Right lobe of liver (tissue), 4 donors: ENCODE measurements around the gene GKN2.

Experiments
- POLR2A ChIP-seq: fragments of 450-650 bp; IDR thresholded peaks from one replicate; pipeline ENCODE4 v1.6.1; 2017; ENCODE audit warnings: antibody characterized with exemption, mild to moderate bottlenecking
- TF ChIP-seq, protein P1 (sequence below), 4 donors: fragments of 200-600 bp in 3 of 4; fragments of 450-650 bp in 1 of 4; IDR thresholded peaks; one replicate each; pipeline versions ENCODE4 v1.5.1 to v1.8.0; 2016 to 2022; ENCODE audit warnings: antibody characterized with exemption in 4 of 4, mild to moderate bottlenecking in 2 of 4
- donor health status: DM: no; HTN: no; CAD: no.
- donor health status: DM: no; HTN: no; CAD: no.
- donor health status: DM: no; HTN: yes; CAD: no.

DNA sequence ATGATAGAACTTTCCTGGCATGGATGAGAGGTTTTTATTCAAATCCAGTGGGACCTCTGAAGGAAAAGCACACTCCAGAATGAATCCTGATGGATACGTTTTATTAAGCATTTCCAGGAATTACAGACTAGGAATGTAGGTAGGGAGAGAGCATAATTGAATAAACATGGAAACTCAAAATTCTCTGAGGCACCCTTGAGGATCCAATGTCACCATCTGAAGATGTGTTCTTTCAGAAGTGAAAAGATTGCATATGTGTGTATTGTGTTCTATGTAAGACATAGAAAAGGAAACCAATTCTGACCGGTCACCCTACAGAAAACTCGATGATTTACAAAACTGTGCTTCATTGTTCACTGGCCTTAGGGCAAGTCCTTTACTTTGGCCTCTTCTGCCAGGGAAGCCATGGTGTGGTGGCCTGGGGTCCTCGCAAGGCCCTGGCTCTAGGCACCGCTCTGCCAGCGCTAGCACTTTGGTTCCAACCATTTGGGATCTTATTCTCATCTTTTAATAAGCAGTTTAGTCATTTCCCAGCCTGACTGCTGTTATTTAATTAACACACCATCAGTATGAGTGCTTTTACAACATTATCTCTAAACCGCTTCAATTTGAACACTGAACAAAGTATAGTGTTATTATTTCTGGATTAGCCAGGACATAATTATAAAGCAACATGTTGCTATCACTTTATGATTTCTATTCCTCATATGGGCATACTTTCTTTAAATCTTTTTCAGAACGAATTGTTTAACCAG, 17.2 kb upstream of the GKN2 start:
- TF ChIP-seq, protein P1, sequence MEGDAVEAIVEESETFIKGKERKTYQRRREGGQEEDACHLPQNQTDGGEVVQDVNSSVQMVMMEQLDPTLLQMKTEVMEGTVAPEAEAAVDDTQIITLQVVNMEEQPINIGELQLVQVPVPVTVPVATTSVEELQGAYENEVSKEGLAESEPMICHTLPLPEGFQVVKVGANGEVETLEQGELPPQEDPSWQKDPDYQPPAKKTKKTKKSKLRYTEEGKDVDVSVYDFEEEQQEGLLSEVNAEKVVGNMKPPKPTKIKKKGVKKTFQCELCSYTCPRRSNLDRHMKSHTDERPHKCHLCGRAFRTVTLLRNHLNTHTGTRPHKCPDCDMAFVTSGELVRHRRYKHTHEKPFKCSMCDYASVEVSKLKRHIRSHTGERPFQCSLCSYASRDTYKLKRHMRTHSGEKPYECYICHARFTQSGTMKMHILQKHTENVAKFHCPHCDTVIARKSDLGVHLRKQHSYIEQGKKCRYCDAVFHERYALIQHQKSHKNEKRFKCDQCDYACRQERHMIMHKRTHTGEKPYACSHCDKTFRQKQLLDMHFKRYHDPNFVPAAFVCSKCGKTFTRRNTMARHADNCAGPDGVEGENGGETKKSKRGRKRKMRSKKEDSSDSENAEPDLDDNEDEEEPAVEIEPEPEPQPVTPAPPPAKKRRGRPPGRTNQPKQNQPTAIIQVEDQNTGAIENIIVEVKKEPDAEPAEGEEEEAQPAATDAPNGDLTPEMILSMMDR (IDR thresholded peaks at IDR 0.05): no peak
- TF ChIP-seq POLR2A: no peak
